IMR-90 (cell line): Measurements from ENCODE around the gene VPS37B.

Experiments used
- BHLHE40 ChIP-seq: fragments of 150-350 bp; IDR thresholded peaks from 2 replicates; pipeline ENCODE4 v1.6.1; 2016; ENCODE audit warnings: mild to moderate bottlenecking, low read depth, low read length
- CEBPB ChIP-seq: IDR thresholded peaks from 2 replicates; pipeline ENCODE4 v1.6.1; 2012; ENCODE audit warnings: low read depth, low read length, improper control_type of control experiment
- NFE2L2 ChIP-seq: fragments of 150-350 bp; IDR thresholded peaks from 2 replicates; pipeline ENCODE4 v1.6.1; 2016; ENCODE audit warnings: low read depth, mild to moderate bottlenecking, low read length
- POLR2A ChIP-seq: IDR thresholded peaks from 2 replicates; pipeline ENCODE4 v1.6.1; 2012; ENCODE audit warnings: mild to moderate bottlenecking, low read depth, low read length
- RAD21 ChIP-seq: IDR thresholded peaks from 2 replicates; pipeline ENCODE4 v1.6.1; 2012; ENCODE audit warnings: low read length, improper control_type of control experiment
- RCOR1 ChIP-seq: IDR thresholded peaks from 2 replicates; pipeline ENCODE4 v1.6.1; 2012; ENCODE audit warnings: mild to moderate bottlenecking, low read length, improper control_type of control experiment; ENCODE audit not compliant: insufficient replicate concordance
- RFX5 ChIP-seq: IDR thresholded peaks from 2 replicates; pipeline ENCODE4 v1.8.0; 2012; ENCODE audit warnings: low read depth, mild to moderate bottlenecking, low read length, moderate library complexity
- SMC3 ChIP-seq: fragments of 150-350 bp; IDR thresholded peaks from 2 replicates; pipeline ENCODE4 v1.6.1; 2016; ENCODE audit warnings: low read depth, mild to moderate bottlenecking, antibody characterized with exemption, low read length, moderate library complexity
- TF ChIP-seq, protein P1 (sequence below): fragments of 150-350 bp; IDR thresholded peaks from 2 replicates; pipeline ENCODE4 v1.6.1; 2016; ENCODE audit warnings: low read depth, mild to moderate bottlenecking, low read length, moderate library complexity, borderline replicate concordance
- TF ChIP-seq, protein P2 (sequence below): conservative IDR thresholded peaks from 2 replicates; pipeline ENCODE4 v1.5.1; 2012; ENCODE audit warnings: mild to moderate bottlenecking, low read depth, low read length, improper control_type of control experiment

DNA sequence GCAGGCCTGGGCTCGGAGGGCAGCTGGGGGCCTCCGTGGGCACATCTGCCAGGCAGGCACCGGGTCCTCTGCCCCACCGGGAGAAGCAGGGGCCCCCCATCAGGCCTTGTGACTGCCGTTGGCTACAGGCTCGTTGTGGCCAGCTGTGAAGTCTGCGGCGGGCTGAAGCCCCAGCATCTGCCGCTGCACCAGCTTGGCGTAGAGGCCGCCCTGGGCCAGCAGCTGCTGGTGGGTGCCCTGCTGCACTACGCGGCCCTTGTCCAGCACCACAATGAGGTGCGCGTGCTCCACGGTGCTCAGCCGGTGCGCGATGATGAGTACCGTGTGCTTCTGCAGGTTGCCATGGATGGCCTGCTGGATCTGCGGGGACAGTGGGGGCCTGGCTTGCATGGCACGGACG, 33.9 kb upstream of the VPS37B start:
- TF ChIP-seq, protein P1, sequence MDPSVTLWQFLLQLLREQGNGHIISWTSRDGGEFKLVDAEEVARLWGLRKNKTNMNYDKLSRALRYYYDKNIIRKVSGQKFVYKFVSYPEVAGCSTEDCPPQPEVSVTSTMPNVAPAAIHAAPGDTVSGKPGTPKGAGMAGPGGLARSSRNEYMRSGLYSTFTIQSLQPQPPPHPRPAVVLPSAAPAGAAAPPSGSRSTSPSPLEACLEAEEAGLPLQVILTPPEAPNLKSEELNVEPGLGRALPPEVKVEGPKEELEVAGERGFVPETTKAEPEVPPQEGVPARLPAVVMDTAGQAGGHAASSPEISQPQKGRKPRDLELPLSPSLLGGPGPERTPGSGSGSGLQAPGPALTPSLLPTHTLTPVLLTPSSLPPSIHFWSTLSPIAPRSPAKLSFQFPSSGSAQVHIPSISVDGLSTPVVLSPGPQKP, result no peak
- TF ChIP-seq, protein P2, sequence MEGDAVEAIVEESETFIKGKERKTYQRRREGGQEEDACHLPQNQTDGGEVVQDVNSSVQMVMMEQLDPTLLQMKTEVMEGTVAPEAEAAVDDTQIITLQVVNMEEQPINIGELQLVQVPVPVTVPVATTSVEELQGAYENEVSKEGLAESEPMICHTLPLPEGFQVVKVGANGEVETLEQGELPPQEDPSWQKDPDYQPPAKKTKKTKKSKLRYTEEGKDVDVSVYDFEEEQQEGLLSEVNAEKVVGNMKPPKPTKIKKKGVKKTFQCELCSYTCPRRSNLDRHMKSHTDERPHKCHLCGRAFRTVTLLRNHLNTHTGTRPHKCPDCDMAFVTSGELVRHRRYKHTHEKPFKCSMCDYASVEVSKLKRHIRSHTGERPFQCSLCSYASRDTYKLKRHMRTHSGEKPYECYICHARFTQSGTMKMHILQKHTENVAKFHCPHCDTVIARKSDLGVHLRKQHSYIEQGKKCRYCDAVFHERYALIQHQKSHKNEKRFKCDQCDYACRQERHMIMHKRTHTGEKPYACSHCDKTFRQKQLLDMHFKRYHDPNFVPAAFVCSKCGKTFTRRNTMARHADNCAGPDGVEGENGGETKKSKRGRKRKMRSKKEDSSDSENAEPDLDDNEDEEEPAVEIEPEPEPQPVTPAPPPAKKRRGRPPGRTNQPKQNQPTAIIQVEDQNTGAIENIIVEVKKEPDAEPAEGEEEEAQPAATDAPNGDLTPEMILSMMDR, result no peak
- no peak for TF ChIP-seq RFX5
- no peak for TF ChIP-seq NFE2L2
- no peak for TF ChIP-seq RAD21
- TF ChIP-seq CEBPB, result no peak
- TF ChIP-seq POLR2A, result no peak
- no peak for TF ChIP-seq BHLHE40
- no peak for TF ChIP-seq RCOR1
- TF ChIP-seq SMC3, result no peak
